ENCODE results near the gene MRPL49. TPM values are rescaled to one million over a fixed set of nuclear protein-coding genes. Genes with fewer than 3 reads are reported as not detected.

MRPL49 gene
- total RNA-seq, 4 donors from 2014 or later, result 70.9 to 112 (median 91.6) TPM

- Histone ChIP-seq H3K4me3 (replicated peaks in 1 of 3) (no peak overlapping the region), H3K27me3 (no peaks in the 10 kb centered on the region), H3K4me1 (peaks cover 37 to 48% of the 10 kb centered on the region in 2 donors), H3K27ac (no peak overlapping the region), H3K9me3 (no peaks in the 10 kb centered on the region), H3K36me3 (peaks cover 7 to 10% of the 10 kb centered on the region in 2 donors)
- 90 to 91% methylated on average over 7 to 11 of the region's 11 CpGs for WGBS, 2 donors
- intact Hi-C loops (cut with DNase I), result loop anchor here (5.0 to 10.0 kb wide), 3 partner anchors 68 to 200 kb away; partner anchors contain the start of genes ARL2, ATG2A and CAPN1
- TF ChIP-seq, protein P1, sequence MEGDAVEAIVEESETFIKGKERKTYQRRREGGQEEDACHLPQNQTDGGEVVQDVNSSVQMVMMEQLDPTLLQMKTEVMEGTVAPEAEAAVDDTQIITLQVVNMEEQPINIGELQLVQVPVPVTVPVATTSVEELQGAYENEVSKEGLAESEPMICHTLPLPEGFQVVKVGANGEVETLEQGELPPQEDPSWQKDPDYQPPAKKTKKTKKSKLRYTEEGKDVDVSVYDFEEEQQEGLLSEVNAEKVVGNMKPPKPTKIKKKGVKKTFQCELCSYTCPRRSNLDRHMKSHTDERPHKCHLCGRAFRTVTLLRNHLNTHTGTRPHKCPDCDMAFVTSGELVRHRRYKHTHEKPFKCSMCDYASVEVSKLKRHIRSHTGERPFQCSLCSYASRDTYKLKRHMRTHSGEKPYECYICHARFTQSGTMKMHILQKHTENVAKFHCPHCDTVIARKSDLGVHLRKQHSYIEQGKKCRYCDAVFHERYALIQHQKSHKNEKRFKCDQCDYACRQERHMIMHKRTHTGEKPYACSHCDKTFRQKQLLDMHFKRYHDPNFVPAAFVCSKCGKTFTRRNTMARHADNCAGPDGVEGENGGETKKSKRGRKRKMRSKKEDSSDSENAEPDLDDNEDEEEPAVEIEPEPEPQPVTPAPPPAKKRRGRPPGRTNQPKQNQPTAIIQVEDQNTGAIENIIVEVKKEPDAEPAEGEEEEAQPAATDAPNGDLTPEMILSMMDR (IDR thresholded peaks at IDR 0.05), result no peak
- TF ChIP-seq POLR2A (IDR thresholded peaks at IDR 0.05), result no peak
- no peak for DNase-seq
Observed at GRCh38 chr11:65114538-65115171, 7.5 kb upstream of the MRPL49 start.

- H3K27me3 ChIP-seq, result no peaks in the 10 kb centered on the region
- 88 to 95% methylated on average over 20 of the region's 21 CpGs for WGBS, 2 donors
- DNase-seq, result no peak
- TF ChIP-seq, protein P1 (IDR thresholded peaks at IDR 0.05), result no peak
- TF ChIP-seq POLR2A (IDR thresholded peaks at IDR 0.05), result no peak
- no peaks in the 10 kb centered on the region for H3K9me3 ChIP-seq
- H3K36me3 ChIP-seq, result peaks cover 13 to 17% of the 10 kb centered on the region in 2 donors
- intact Hi-C loops (cut with DNase I), result loop anchor here (10.0 kb wide), 2 partner anchors 101 to 201 kb away; partner anchors contain the start of genes ARL2 and ATG2A
- peaks cover 37 to 49% of the 10 kb centered on the region in 2 donors for H3K4me1 ChIP-seq
- H3K27ac ChIP-seq, result no peak overlapping the region
- no peak overlapping the region for H3K4me3 ChIP-seq (replicated peaks in 1 of 3)
Observed at GRCh38 chr11:65115361-65116082, 6.6 kb upstream of the MRPL49 start.

DNA sequence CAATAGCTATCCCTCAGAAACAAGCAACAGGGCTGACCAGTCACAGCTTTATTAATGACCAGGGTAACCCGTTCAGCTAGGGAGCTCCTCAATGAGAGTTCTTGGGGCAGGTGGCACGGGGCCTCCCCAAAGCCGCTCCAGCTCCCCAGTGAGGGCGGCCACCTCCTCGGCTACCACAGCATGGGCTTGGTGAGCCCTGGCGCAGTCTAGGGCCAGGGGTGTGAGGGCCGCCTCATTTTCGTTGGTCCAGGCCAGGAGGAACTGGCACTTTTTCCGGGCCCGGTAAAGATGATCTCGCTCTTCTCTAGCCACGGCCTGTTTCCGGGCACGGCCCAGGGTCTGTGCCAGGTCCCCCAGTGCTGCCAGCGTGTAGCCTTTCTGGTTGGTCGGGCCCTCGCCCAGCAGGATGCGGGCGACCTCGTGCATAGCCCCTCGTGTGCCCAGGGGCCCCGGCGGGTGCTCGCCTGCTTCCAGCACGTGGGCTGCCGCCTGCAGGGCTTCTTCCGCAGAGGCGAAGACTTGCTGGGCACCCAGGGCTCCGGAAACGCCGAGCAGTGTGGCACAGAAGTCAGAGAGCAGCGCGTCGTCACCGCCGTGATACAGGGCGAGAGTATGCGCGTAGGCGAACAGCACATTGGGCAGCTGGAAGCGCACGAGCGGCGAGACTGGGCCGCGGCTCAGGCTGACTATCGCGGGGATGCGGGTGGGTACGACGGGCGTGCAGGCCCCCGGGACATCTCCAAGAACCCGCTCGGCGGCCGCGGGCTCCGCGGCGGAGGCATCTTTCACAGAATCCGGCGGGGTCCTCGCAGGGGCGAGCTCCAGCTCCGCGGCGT, 5.5 kb upstream of the MRPL49 start:
- DNase-seq, result peak; percentile 26 to 29

GRCh38 chr11:65117206-65118096, 4.7 kb upstream of the MRPL49 start, which contains the start of gene ZNHIT2:
ZNHIT2 (minus strand) TSS chr11:65117701; CDS start chr11:65117653, 48 bp downstream.
- peak within 1 kb of the TSS; percentile 60 to 94 (median 75) for H3K4me3 ChIP-seq (replicated peaks in 1 of 3)
- peak; percentile 100 for DNase-seq
- TF ChIP-seq POLR2A (IDR thresholded peaks at IDR 0.05), result peak in 1 of 2 donors; percentile 85
- TF ChIP-seq, protein P1 (IDR thresholded peaks at IDR 0.05), result peak; percentile 77 to 97 (median 94)
- WGBS, 2 donors, result 0 to 2% methylated on average over 3 to 21 of the region's 89 CpGs
- no peaks in the 10 kb centered on the region for H3K9me3 ChIP-seq
- peak within 1 kb of the TSS; percentile 61 to 86 (median 82) for H3K27ac ChIP-seq
- H3K27me3 ChIP-seq, result no peaks in the 10 kb centered on the region
- peaks cover 35 to 47% of the 10 kb centered on the region in 2 donors for H3K4me1 ChIP-seq
- intact Hi-C loops (cut with DNase I), result loop anchor here (10.0 kb wide), 2 partner anchors 103 to 203 kb away; partner anchors contain the start of genes ARL2 and ATG2A
- peaks cover 16 to 22% of the 10 kb centered on the region in 2 donors for H3K36me3 ChIP-seq

More for the DNA sequence above, 5.5 kb upstream of the MRPL49 start:
- intact Hi-C loops (cut with DNase I), result loop anchor here (10.0 kb wide), 2 partner anchors 102 to 202 kb away; partner anchors contain the start of genes ARL2 and ATG2A
- Histone ChIP-seq H3K27ac (peak overlapping the region; percentile 61 to 86 (median 82)), H3K36me3 (peaks cover 16 to 22% of the 10 kb centered on the region in 2 donors), H3K4me3 (replicated peaks in 1 of 3) (peak overlapping the region; percentile 60 to 94 (median 75)), H3K4me1 (peaks cover 41 to 55% of the 10 kb centered on the region in 2 donors), H3K9me3 (no peaks in the 10 kb centered on the region), H3K27me3 (no peaks in the 10 kb centered on the region)
- TF ChIP-seq, protein P1 (IDR thresholded peaks at IDR 0.05), result no peak
- no peak for TF ChIP-seq POLR2A (IDR thresholded peaks at IDR 0.05)
- WGBS, 2 donors, result 51 to 82% methylated on average over 11 to 12 of the region's 68 CpGs
